NCI-H82 (cell line): ENCODE results near the gene NTRK2.

Experiments
- DNase-seq: peaks from one replicate; lab custom pipeline; 2025; lab: John Stamatoyannopoulos, UW

Gene NTRK2

DNA sequence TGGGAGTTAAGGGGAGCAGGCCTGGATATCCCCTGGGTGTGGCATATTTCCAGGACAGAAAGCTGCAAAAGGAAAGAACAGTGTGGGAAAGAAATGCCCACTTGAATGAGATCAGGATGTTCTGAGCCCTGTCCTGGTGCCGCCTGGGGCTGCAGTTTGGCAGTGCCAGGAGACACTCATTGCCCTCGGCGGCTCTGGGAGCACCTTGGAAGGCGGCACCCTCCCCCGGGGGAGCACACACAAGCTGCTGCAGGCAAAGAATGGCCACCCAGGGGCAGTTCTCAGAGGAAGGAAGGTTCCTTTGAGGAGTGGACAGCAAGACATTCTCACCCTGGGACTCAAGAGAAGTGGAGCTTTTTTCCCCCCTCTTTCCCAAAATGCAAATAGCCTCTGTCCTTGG, 305.3 kb downstream of the NTRK2 start:
- no peak for DNase-seq

- no peak for DNase-seq
Measured at GRCh38 chr9:84975926-84976325, 306.4 kb downstream of the NTRK2 start.

DNA sequence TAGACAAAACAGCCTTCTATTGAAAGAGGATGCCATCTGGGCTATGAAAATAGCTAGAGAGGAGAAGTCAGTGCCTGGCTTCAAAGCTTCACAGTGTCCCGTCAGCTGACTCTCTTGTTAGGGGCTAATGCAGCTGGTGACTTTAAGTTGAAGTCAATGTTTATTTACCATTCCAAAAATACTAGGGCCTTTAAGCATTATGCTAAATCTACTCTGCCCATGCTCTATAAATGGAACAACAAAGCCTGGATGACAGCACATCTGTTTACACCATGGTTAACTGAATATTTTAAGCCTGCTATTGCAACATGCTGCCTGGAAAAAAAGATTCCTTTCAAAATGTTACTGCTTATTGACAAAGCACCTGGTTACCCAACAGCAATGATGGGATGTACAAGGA, 309.1 kb downstream of the NTRK2 start:
- DNase-seq, result no peak

- DNase-seq, result no peak
Measured at GRCh38 chr9:84983749-84984148, 314.2 kb downstream of the NTRK2 start.

DNA sequence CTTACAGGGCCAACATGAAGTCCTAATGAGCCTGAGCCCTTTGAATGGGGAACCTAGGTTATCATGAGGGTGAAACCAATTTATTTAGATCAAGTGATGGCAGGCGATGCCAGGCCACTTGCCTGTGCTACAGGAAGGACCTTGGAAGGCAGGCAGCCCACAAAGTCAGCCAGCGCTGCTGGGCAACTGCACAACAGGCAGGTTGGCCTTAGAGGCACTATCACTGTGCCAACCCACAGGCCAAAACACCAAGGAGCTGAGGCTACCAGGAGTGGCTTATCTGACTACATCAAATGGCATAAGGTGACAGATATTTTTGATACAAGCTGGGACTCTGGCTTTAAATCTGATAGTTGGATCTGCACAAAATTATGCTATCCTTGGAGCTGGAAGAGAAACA, 319.1 kb downstream of the NTRK2 start:
- no peak for DNase-seq

DNA sequence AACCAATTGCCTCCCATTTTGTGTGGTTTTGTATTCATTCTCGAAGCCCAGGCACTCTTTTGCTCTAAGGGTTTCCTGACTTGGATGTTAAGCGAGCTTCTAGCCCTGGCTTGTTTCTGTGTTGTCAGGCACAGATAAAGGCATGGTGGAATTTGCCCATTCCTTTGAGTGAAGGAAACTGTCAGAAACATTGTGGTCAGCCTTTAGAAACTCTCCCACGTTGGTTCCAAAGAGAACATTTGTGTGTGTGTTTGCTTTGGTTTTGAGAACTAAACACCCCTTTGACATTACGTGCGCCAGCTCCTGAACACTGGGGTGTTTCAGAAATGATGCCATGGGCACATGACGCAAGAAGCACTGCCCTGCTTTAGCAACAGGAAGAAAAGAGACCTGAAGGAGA, 320.9 kb downstream of the NTRK2 start:
- no peak for DNase-seq

GRCh38 chr9:84990850-84991513, 321.5 kb downstream of the NTRK2 start:
- no peak for DNase-seq

DNA sequence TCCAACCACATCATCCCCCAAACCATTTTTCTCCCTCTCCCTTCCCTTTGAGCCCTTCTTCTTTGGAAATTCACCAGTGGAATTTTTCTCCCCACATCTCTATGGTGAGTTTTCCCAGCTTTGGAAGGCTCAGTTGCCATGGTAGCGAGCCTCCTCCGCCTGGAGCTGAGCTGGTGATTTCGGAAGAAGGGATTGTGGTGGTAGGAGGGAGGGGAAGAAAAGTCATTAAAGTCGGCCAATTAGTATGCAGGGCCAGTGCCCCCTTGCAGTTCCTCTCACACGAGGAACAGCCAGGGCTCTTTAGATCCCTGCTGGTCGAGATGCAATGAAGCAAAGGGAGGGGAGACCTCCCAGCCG, 322.0 kb downstream of the NTRK2 start:
- DNase-seq, result no peak

- no peak for DNase-seq
Measured at GRCh38 chr9:84992381-84992780, 322.9 kb downstream of the NTRK2 start.

DNA sequence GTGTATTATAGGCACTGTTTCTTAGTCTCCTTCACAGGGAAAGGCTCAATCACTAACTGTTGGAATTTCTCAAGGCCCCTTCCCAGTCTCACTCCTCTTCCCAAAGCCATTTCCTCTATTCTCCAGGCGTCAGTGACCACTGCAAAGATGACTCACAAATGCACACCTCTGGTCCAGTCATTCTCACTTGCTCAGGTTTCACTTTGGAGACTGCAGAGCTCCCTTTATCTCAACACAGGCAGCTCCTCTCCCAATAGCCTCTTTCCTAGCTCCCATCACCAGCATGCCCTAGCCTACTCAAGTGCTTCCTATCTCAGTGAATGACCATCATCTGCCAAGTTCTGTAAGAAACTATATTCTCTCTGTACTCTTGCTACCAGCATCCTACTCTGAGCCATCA, 323.6 kb downstream of the NTRK2 start:
- no peak for DNase-seq

- no peak for DNase-seq
Measured at GRCh38 chr9:84996029-84996428, 326.5 kb downstream of the NTRK2 start.

- DNase-seq, result no peak
Measured at GRCh38 chr9:84996716-84997115, 327.2 kb downstream of the NTRK2 start.

DNA sequence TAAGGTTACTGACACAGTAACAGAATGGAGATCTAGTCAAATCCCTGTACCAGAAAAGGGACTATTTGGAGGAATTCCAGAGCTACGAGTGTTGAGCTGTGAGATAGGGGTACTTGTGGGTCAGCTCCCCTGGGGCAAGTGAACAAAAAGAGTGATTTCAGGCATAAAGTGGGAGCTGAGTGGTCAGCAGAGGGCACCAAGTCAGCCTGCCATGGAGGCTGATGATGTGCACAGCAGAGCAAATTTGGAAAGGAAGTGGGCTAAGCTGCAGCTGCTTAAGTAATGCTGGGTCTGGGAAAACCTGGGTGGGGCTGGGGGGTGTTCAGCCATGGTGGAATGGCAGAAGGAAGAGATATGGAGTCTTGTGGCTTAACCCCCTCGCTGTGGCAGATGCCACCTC, 327.9 kb downstream of the NTRK2 start:
- DNase-seq, result no peak

DNA sequence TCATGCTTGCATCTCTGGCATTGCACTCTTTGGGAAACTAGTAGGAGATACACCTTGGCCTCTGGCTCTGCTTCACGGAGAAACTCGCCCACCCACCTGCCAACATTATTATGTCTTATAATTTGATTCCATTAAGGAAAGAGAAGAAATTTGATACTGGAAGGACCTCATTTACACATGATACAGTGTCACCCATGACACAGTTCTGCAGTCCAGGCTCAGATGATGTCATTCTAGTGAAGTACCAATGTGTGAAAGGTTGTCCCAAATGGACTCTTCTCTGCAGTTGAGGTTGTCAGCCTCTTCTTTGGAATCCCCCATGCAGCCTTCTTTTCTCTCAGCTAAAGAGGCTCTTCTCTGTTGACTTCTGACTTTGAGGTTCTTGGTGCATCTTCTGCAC, 329.1 kb downstream of the NTRK2 start:
- DNase-seq, result no peak

DNA sequence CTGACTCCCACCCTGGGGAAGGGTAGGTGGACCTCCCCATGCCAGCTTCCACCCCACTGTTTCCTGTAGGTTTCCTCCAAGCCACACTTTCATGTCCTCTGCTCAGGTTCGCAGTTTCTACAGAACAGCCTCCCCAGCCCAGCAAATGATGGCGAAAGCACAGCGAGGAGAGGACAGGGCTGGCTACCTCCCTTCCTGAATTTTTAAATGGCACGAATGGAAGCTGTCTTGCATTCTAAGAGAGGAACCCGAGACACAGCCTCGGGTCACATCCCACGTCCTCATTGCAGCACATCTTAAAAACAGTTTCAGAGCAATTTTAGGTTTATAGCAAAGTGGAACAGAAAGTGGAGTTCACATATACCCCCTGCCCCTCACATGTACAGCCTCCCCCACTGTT, 330.3 kb downstream of the NTRK2 start:
- DNase-seq, result no peak

GRCh38 chr9:85001925-85002324, 332.4 kb downstream of the NTRK2 start:
- DNase-seq, result no peak

- DNase-seq, result peak; percentile 76
Measured at GRCh38 chr9:85004818-85005413, 335.4 kb downstream of the NTRK2 start.

GRCh38 chr9:85007748-85008147, 338.2 kb downstream of the NTRK2 start:
- DNase-seq, result no peak

DNA sequence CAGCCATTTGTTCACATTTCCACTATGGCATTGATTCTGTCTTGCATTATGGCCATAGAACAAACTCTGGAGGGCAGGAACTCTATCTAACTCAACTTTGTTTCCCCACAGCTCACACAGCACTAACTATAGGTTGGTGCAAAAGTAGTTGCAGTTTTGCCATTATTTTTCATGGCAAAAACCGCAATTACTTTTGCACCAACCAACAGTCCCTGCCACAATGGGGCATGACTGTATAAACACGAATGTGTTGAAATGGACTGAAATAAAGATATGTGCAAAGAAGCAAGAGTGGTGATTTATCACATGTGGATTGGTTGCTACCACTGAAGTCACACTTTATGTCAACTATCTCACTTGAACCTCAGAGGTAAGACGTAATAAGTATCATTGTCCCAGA, 338.7 kb downstream of the NTRK2 start:
- DNase-seq, result no peak

- no peak for DNase-seq
Measured at GRCh38 chr9:85009251-85009650, 339.7 kb downstream of the NTRK2 start.

- DNase-seq, result no peak
Measured at GRCh38 chr9:85013703-85014102, 344.2 kb downstream of the NTRK2 start.

- no peak for DNase-seq
Measured at GRCh38 chr9:85014292-85014691, 344.8 kb downstream of the NTRK2 start.

GRCh38 chr9:85016384-85017006, 347.0 kb downstream of the NTRK2 start:
- no peak for DNase-seq

- no peak for DNase-seq
Measured at GRCh38 chr9:85020791-85021190, 351.3 kb downstream of the NTRK2 start.
